Left ventricle myocardium inferior (tissue), 1 donor: Measurements from ENCODE around the gene FAM161B. TPM values are rescaled to one million over a fixed set of nuclear protein-coding genes. Genes with fewer than 3 reads are reported as not detected.
"Not testable (repeated sequence)": the region's sequence is repeated elsewhere in the genome, so short reads cannot be mapped to it uniquely, and the experiment has no call there.

Experiments used
- DNase-seq: peaks from one replicate; pipeline ENCODE4 v3.0.0-alpha.2; 2020
- H3K27ac ChIP-seq: fragments of 200-600 bp; replicated peaks from 2 replicates; pipeline ENCODE4 v1.8.0; 2021
- H3K27me3 ChIP-seq: fragments of 200-600 bp; 2 replicates; pipeline ENCODE4 v1.8.0; 2021; ENCODE audit warnings: low read depth
- H3K36me3 ChIP-seq: fragments of 200-600 bp; 2 replicates; pipeline ENCODE4 v1.8.0; 2021
- H3K4me1 ChIP-seq: fragments of 200-600 bp; 2 replicates; pipeline ENCODE4 v1.8.0; 2021
- H3K4me3 ChIP-seq: fragments of 200-600 bp; 2 replicates; pipeline ENCODE4 v1.8.0; 2021; ENCODE audit warnings: mild to moderate bottlenecking, moderate library complexity
- H3K9me3 ChIP-seq: fragments of 200-600 bp; replicated peaks from 2 replicates; pipeline ENCODE4 v1.8.0; 2021
- CTCF ChIP-seq: fragments of 200-600 bp; IDR thresholded peaks from 2 replicates; pipeline ENCODE4 v1.8.0; 2021; ENCODE audit warnings: antibody characterized with exemption, mild to moderate bottlenecking, borderline replicate concordance
- intact Hi-C: fragments of 100-400 bp; cut with micrococcal nuclease; formaldehyde crosslinking; loops from one replicate; pipeline ENCODE4 v1.11.0; 2022
- total RNA-seq: library from RNA; stranded (reverse); fragmentation: NEBNext Ultra II Directional; extraction: Animal tissue kit (Norgen Biotek cat#: 25700); gene quantifications from one replicate; pipeline ENCODE4 v1.2.1, GENCODE V29; 2021
- donor health status: DM: no; HTN: yes; CAD: no; lungs with severe emphysema.

Gene FAM161B
- total RNA-seq, 1 donor from 2014 or later = 4.7 TPM

- peaks cover 8% of the 10 kb centered on the region for H3K9me3 ChIP-seq
- H3K36me3 ChIP-seq = peaks cover 74% of the 10 kb centered on the region
- H3K4me1 ChIP-seq = no peaks in the 10 kb centered on the region
- no peak for DNase-seq
- intact Hi-C loops = no loop called here
- TF ChIP-seq CTCF = no peak
- H3K4me3 ChIP-seq = no peak overlapping the region
- H3K27me3 ChIP-seq = no peaks in the 10 kb centered on the region
- no peak overlapping the region for H3K27ac ChIP-seq
These were observed 33.6 kb downstream of the FAM161B start for GRCh38 chr14:73916324-73916723.

- Histone ChIP-seq H3K4me1 (no peaks in the 10 kb centered on the region), H3K36me3 (peaks cover 82% of the 10 kb centered on the region), H3K27ac (no peak overlapping the region), H3K4me3 (no peak overlapping the region), H3K9me3 (peaks cover 8% of the 10 kb centered on the region), H3K27me3 (no peaks in the 10 kb centered on the region)
- TF ChIP-seq CTCF = no peak
- intact Hi-C loops = no loop called here
- no peak for DNase-seq
These were observed 36.6 kb downstream of the FAM161B start for GRCh38 chr14:73913256-73913655.

- no peaks in the 10 kb centered on the region for H3K4me1 ChIP-seq
- H3K36me3 ChIP-seq = peaks cover 96% of the 10 kb centered on the region
- no peak for DNase-seq
- H3K27me3 ChIP-seq = no peaks in the 10 kb centered on the region
- H3K4me3 ChIP-seq = no peak overlapping the region
- H3K9me3 ChIP-seq = peaks cover 8% of the 10 kb centered on the region
- H3K27ac ChIP-seq = no peak overlapping the region
- TF ChIP-seq CTCF = no peak
- intact Hi-C loops = no loop called here
These were observed 40.2 kb downstream of the FAM161B start for GRCh38 chr14:73909681-73910080.

- no peak overlapping the region for H3K27ac ChIP-seq
- intact Hi-C loops = no loop called here
- DNase-seq = no peak
- TF ChIP-seq CTCF = no peak
- H3K4me1 ChIP-seq = no peaks in the 10 kb centered on the region
- no peaks in the 10 kb centered on the region for H3K27me3 ChIP-seq
- no peak overlapping the region for H3K4me3 ChIP-seq
- no peaks in the 10 kb centered on the region for H3K9me3 ChIP-seq
- H3K36me3 ChIP-seq = peaks cover 88% of the 10 kb centered on the region
These were observed 46.9 kb downstream of the FAM161B start for GRCh38 chr14:73903028-73903427.

- intact Hi-C loops = no loop called here
- peaks cover 92% of the 10 kb centered on the region for H3K36me3 ChIP-seq
- no peak for TF ChIP-seq CTCF
- no peaks in the 10 kb centered on the region for H3K4me1 ChIP-seq
- no peaks in the 10 kb centered on the region for H3K27me3 ChIP-seq
- H3K9me3 ChIP-seq = no peaks in the 10 kb centered on the region
- no peak for DNase-seq
- no peak overlapping the region for H3K4me3 ChIP-seq
- H3K27ac ChIP-seq = no peak overlapping the region
These were observed 53.4 kb downstream of the FAM161B start for GRCh38 chr14:73896521-73896920.

- intact Hi-C loops = no loop called here
- Histone ChIP-seq H3K27ac (no peak overlapping the region), H3K36me3 (peaks cover 87% of the 10 kb centered on the region), H3K27me3 (no peaks in the 10 kb centered on the region), H3K4me1 (no peaks in the 10 kb centered on the region), H3K4me3 (no peak overlapping the region), H3K9me3 (no peaks in the 10 kb centered on the region)
- no peak for DNase-seq
- no peak for TF ChIP-seq CTCF
These were observed 54.0 kb downstream of the FAM161B start for GRCh38 chr14:73895939-73896338.

GRCh38 chr14:73894180-73894687, 55.7 kb downstream of the FAM161B start:
- intact Hi-C loops = not testable (repeated sequence)

More at GRCh38 chr14:73894180-73894687, 55.7 kb downstream of the FAM161B start:
- H3K4me3 ChIP-seq, H3K9me3 ChIP-seq, DNase-seq, H3K4me1 ChIP-seq, H3K27me3 ChIP-seq, H3K27ac ChIP-seq: not testable (repeated sequence)
- H3K36me3 ChIP-seq = peaks cover 70% of the 10 kb centered on the region
